ENCODE results near the gene MEAF6. TPM values are rescaled to one million over a fixed set of nuclear protein-coding genes. Genes with fewer than 3 reads are reported as not detected.

Gene MEAF6
- total and polyA plus RNA-seq, 10 donors = 39.5 to 69.0 (median 56.2) TPM

DNA sequence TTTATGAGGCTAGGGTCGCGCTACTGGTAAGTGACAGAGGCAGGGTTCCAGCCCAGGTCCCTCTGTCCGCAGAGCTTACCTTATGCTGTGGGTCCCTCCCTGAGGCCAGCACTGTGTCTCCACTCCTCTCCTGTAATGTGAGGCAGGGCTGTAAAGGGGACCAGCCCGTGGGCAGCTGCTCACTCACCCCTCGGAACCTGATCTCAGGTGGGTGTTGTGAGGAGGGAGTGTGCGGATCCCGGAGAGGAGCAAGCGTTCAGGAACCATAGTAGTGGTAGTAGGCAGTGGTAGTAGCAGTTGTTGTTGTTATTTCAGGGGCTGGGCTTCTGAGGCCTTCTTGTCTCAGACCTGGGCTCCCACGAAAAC lies 38.5 kb downstream of the MEAF6 start:
- Histone ChIP-seq H3K9me3 (no peaks in the 10 kb centered on the region), H3K4me3 (peak overlapping the region; percentile 83 to 97 (median 86)), H3K36me3 (peaks cover 3 to 53% (median 24%) of the 10 kb centered on the region in 6 donors), H3K4me1 (peaks cover 78 to 94% (median 90%) of the 10 kb centered on the region in 6 donors), H3K27me3 (replicated peaks in 1 of 7) (no peaks in the 10 kb centered on the region), H3K27ac (peak overlapping the region; percentile 76 to 98 (median 94))
- TF ChIP-seq POLR2AphosphoS5 (IDR thresholded peaks at IDR 0.05) (no peak), POLR2A (IDR thresholded peaks at IDR 0.05) (no peak)
- TF ChIP-seq, protein P1, sequence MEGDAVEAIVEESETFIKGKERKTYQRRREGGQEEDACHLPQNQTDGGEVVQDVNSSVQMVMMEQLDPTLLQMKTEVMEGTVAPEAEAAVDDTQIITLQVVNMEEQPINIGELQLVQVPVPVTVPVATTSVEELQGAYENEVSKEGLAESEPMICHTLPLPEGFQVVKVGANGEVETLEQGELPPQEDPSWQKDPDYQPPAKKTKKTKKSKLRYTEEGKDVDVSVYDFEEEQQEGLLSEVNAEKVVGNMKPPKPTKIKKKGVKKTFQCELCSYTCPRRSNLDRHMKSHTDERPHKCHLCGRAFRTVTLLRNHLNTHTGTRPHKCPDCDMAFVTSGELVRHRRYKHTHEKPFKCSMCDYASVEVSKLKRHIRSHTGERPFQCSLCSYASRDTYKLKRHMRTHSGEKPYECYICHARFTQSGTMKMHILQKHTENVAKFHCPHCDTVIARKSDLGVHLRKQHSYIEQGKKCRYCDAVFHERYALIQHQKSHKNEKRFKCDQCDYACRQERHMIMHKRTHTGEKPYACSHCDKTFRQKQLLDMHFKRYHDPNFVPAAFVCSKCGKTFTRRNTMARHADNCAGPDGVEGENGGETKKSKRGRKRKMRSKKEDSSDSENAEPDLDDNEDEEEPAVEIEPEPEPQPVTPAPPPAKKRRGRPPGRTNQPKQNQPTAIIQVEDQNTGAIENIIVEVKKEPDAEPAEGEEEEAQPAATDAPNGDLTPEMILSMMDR (IDR thresholded peaks at IDR 0.05 in 8 of 11, conservative IDR thresholded peaks at IDR 0.05 in 3 of 11) = no peak
- DNase-seq = no peak
- 37 to 67% (median 43%) methylated on average over 9 of the region's 9 CpGs for WGBS, 5 donors
- intact Hi-C loops (cut with DNase I; ENCODE audit: low total_unique reads) = no loop called here

DNA sequence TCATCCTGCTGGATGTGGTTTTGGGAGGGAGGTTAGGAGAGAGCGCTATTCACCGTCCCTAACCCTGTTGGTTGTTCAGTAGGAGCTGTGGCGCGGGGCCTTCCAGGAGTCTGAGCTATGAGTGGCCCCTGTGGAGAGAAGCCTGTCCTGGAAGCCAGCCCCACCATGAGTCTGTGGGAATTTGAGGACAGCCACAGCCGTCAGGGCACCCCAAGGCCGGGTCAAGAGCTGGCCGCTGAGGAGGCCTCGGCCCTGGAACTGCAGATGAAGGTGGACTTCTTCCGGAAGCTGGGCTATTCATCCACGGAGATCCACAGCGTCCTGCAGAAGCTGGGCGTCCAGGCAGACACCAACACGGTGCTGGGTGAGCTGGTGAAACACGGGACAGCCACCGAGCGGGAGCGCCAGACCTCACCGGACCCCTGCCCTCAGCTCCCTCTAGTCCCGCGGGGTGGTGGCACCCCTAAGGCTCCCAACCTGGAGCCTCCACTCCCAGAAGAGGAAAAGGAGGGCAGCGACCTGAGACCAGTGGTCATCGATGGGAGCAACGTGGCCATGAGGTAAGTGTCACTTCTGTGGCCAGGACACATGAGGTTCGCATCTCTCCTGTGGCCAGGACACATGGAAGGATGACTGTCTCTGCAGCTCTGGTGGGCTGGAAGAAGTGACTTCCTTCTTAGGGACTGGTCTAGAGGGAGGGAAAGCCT lies 39.0 kb downstream of the MEAF6 start:
- H3K27me3 ChIP-seq (replicated peaks in 1 of 7) = no peaks in the 10 kb centered on the region
- intact Hi-C loops (cut with DNase I; ENCODE audit: low total_unique reads) = no loop called here
- H3K27ac ChIP-seq = peak overlapping the region; percentile 76 to 98 (median 94)
- no peaks in the 10 kb centered on the region for H3K9me3 ChIP-seq
- peaks cover 75 to 94% (median 88%) of the 10 kb centered on the region in 6 donors for H3K4me1 ChIP-seq
- peaks cover under 1 to 47% (median 19%) of the 10 kb centered on the region in 6 donors for H3K36me3 ChIP-seq
- 46 to 67% (median 50%) methylated on average over 22 to 24 of the region's 24 CpGs for WGBS, 5 donors
- no peak for TF ChIP-seq POLR2A (IDR thresholded peaks at IDR 0.05)
- TF ChIP-seq, protein P1 (IDR thresholded peaks at IDR 0.05 in 8 of 11, conservative IDR thresholded peaks at IDR 0.05 in 3 of 11) = no peak
- TF ChIP-seq POLR2AphosphoS5 (IDR thresholded peaks at IDR 0.05) = peak in 1 of 3 donors; percentile 4
- DNase-seq = peak; percentile 81
- peak overlapping the region; percentile 83 to 97 (median 86) for H3K4me3 ChIP-seq

DNA sequence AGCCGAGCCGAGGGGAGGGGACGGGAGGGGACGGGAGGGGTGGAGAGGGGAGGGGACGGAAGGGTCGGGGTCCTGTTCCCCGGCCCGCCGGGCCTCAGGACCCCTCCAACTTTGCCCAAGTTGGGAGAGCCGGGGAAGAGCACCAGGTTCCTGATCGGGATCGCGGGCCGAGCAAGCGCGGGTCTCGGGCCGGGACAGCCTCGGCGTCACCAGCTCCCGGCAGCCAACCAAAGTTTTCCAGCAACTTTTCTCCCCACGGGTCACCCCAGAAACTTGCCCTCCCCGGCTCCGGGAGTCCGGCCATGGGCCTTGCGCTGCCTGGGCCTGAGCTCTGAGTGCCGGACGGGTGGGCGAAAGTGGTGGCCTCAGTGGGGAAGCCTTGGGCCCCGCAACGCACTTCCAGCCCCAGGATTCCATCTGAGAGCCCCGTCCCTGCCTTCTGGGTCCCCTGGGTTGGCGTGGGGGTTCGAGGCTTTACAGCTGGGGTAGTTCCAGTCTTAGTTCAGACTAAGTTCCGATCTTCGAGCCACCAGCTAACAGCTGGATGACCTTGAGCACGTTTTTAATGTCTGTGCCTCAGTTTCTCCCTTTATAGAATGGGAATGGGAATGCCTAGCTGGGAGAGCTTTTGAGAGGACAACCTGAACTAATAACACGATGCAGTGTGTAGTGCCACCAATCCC lies 39.7 kb downstream of the MEAF6 start:
- H3K4me3 ChIP-seq = peak overlapping the region; percentile 83 to 97 (median 86)
- peak; percentile 89 for DNase-seq
- no peaks in the 10 kb centered on the region for H3K9me3 ChIP-seq
- peak overlapping the region; percentile 76 to 98 (median 94) for H3K27ac ChIP-seq
- intact Hi-C loops (cut with DNase I; ENCODE audit: low total_unique reads) = no loop called here
- peaks cover 0 to 40% (median 13%) of the 10 kb centered on the region in 6 donors for H3K36me3 ChIP-seq
- 0 to 3% (median 2%) methylated on average over 22 to 38 of the region's 38 CpGs for WGBS, 5 donors
- TF ChIP-seq, protein P1 (IDR thresholded peaks at IDR 0.05 in 8 of 11, conservative IDR thresholded peaks at IDR 0.05 in 3 of 11) = no peak
- no peak for TF ChIP-seq POLR2AphosphoS5 (IDR thresholded peaks at IDR 0.05)
- no peak for TF ChIP-seq POLR2A (IDR thresholded peaks at IDR 0.05)
- H3K4me1 ChIP-seq = peaks cover 71 to 94% (median 81%) of the 10 kb centered on the region in 6 donors
- no peaks in the 10 kb centered on the region for H3K27me3 ChIP-seq (replicated peaks in 1 of 7)

All from spleen (tissue), 11 donors.